ENCODE results near the gene ZNF148. TPM values are rescaled to one million over a fixed set of nuclear protein-coding genes. Genes with fewer than 3 reads are reported as not detected.

ZNF148 gene
- total RNA-seq, 6 donors from 2014 or later: 24.5 to 42.9 (median 32.8) TPM

- ATAC-seq (ENCODE audit: low FRiP score in 2 of 2) (no peak), DNase-seq (no peak)
- TF ChIP-seq, protein P1, sequence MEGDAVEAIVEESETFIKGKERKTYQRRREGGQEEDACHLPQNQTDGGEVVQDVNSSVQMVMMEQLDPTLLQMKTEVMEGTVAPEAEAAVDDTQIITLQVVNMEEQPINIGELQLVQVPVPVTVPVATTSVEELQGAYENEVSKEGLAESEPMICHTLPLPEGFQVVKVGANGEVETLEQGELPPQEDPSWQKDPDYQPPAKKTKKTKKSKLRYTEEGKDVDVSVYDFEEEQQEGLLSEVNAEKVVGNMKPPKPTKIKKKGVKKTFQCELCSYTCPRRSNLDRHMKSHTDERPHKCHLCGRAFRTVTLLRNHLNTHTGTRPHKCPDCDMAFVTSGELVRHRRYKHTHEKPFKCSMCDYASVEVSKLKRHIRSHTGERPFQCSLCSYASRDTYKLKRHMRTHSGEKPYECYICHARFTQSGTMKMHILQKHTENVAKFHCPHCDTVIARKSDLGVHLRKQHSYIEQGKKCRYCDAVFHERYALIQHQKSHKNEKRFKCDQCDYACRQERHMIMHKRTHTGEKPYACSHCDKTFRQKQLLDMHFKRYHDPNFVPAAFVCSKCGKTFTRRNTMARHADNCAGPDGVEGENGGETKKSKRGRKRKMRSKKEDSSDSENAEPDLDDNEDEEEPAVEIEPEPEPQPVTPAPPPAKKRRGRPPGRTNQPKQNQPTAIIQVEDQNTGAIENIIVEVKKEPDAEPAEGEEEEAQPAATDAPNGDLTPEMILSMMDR (IDR thresholded peaks at IDR 0.05): no peak
- no peak for TF ChIP-seq POLR2AphosphoS5 (IDR thresholded peaks at IDR 0.05)
- TF ChIP-seq POLR2A (IDR thresholded peaks at IDR 0.05): no peak
- no peak for TF ChIP-seq EP300 (IDR thresholded peaks at IDR 0.05)
- H3K36me3 ChIP-seq: no peaks in the 10 kb centered on the region
- no peaks in the 10 kb centered on the region for H3K9me3 ChIP-seq
- no peak overlapping the region for H3K27ac ChIP-seq
- no peaks in the 10 kb centered on the region for H3K27me3 ChIP-seq
- H3K4me1 ChIP-seq: no peaks in the 10 kb centered on the region
- H3K4me3 ChIP-seq: no peak overlapping the region
- WGBS, 2 donors: 90 to 97% methylated on average over 2 of the region's 2 CpGs
Observed at GRCh38 chr3:125188955-125189354, 186.2 kb downstream of the ZNF148 start.

GRCh38 chr3:125187599-125187910 lies 187.6 kb downstream of the ZNF148 start:
- WGBS, 2 donors: 75 to 81% methylated on average over 5 of the region's 5 CpGs

DNA sequence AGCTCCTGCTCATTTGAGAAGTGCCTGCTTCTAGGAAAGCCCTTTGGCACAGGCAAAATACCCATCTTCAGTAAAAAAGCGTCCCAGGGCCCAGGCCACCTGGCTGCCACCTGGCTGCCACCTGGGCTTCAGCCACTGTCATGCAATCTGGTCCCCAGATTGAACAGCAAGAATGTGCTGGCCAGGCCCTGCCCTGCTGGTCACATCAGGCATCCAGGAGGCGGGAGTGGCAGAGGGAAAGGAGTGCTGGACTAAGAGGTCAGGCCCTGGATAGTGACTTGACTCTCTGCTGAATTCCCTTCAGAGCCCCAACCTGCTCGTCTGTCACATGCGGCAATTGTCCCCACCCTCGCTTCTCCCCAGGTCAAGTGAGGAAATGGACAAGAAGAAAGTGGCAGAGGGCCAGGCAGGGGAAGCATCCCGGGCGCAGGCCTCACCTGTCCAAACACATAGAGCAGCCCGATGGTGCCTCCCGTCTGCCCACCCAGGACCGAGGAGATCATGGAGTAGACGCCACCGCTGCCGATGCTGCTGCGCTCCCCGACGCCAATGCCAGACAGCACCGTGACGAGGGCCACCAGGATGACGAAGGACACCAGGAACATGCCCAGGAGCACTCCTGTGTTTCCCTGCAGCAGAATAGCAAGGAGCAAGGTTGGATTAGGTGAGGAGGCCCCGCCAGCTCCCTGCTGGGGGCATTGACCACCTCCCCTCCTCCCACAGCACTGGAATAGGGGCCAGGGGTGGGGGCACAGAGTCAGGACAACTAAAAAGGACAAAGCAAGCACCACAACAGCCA lies 188.1 kb downstream of the ZNF148 start:
- H3K4me1 ChIP-seq: no peaks in the 10 kb centered on the region
- ATAC-seq (ENCODE audit: low FRiP score in 2 of 2) (no peak), DNase-seq (peak in 1 of 2 donors; percentile 59)
- no peaks in the 10 kb centered on the region for H3K9me3 ChIP-seq
- H3K27ac ChIP-seq: no peak overlapping the region
- TF ChIP-seq EP300 (IDR thresholded peaks at IDR 0.05) (no peak), POLR2A (IDR thresholded peaks at IDR 0.05) (no peak), POLR2AphosphoS5 (IDR thresholded peaks at IDR 0.05) (no peak)
- TF ChIP-seq, protein P1 (IDR thresholded peaks at IDR 0.05): no peak
- WGBS, 2 donors: 92 to 96% methylated on average over 19 to 20 of the region's 20 CpGs
- no peaks in the 10 kb centered on the region for H3K27me3 ChIP-seq
- H3K36me3 ChIP-seq: no peaks in the 10 kb centered on the region
- no peak overlapping the region for H3K4me3 ChIP-seq

More at GRCh38 chr3:125187599-125187910, 187.6 kb downstream of the ZNF148 start:
- Histone ChIP-seq H3K27ac (no peak overlapping the region), H3K27me3 (no peaks in the 10 kb centered on the region), H3K9me3 (no peaks in the 10 kb centered on the region), H3K4me1 (no peaks in the 10 kb centered on the region), H3K36me3 (no peaks in the 10 kb centered on the region), H3K4me3 (no peak overlapping the region)
- TF ChIP-seq POLR2AphosphoS5 (IDR thresholded peaks at IDR 0.05): no peak
- TF ChIP-seq POLR2A (IDR thresholded peaks at IDR 0.05): no peak
- TF ChIP-seq EP300 (IDR thresholded peaks at IDR 0.05): no peak
- TF ChIP-seq, protein P1 (IDR thresholded peaks at IDR 0.05): no peak
- DNase-seq (no peak), ATAC-seq (ENCODE audit: low FRiP score in 2 of 2) (no peak)

DNA sequence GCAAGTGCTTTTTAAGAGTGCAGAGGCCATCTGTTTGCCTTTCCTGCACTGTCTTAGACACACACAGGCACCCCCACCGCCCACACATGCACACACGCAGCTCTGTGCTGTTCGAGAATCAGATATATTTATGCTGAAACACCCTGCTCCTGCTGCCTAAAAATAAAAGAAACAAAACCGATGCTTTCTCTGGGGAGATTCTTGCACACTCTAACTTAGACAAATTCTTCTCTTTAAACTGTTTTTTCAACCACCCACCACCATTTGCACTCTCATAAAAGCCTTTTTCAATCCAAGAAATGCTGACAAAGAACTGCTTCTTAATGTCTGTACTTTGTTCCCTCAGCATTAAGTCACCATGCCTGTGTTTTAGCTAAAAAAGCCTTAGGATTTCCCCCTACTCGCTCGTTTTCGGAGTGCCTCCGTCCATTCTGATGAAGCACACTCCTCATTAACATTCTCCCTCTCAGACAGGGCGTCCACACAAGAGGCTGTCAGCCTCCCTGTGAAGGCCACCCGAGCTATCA lies 188.8 kb downstream of the ZNF148 start:
- Histone ChIP-seq H3K4me3 (no peak overlapping the region), H3K36me3 (no peaks in the 10 kb centered on the region), H3K4me1 (no peaks in the 10 kb centered on the region), H3K27ac (no peak overlapping the region), H3K27me3 (no peaks in the 10 kb centered on the region), H3K9me3 (no peaks in the 10 kb centered on the region)
- DNase-seq: no peak
- peak in 1 of 2 donors; percentile 44 for ATAC-seq (ENCODE audit: low FRiP score in 2 of 2)
- no peak for TF ChIP-seq POLR2AphosphoS5 (IDR thresholded peaks at IDR 0.05)
- TF ChIP-seq, protein P1 (IDR thresholded peaks at IDR 0.05): no peak
- no peak for TF ChIP-seq EP300 (IDR thresholded peaks at IDR 0.05)
- TF ChIP-seq POLR2A (IDR thresholded peaks at IDR 0.05): no peak
- 73 to 80% methylated on average over 10 of the region's 10 CpGs for WGBS, 2 donors

Measured in upper lobe of left lung (tissue), 6 donors.